ENCODE measurements around the gene RNF2. TPM values are rescaled to one million over a fixed set of nuclear protein-coding genes. Genes with fewer than 3 reads are reported as not detected.

Gene RNF2
- total RNA-seq, 1 donor from 2014 or later, result 24.5 TPM

DNA sequence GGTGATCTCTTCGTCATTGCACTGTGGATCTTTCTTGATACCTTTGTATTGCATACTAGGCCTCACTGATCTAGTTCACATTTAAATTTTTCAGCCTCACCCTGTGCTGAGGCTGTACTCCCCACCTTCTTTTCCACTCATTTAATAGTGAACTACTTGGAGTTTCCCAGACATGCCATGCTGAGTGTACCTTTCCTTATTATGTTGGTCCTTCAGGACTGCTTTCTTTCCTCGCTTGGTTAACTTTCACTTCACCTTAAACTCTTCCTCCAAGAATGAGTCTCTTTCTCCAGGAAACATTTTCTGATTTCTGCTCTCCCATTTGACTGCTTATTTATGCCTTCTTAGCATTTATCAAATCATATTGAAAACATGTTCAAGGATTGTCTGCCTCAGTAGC lies 20.8 kb downstream of the RNF2 start:
- ChIA-PET POLR2A (no interaction called here), CTCF (no interaction called here)
- H3K27me3 Mint-ChIP-seq, result no peaks in the 10 kb centered on the region
- intact Hi-C loops (cut with micrococcal nuclease), result no loop called here
- ATAC-seq (ENCODE audit: low read depth) (no peak), DNase-seq (no peak)
- peaks cover 54% of the 10 kb centered on the region for H3K4me1 Mint-ChIP-seq
- no peaks in the 10 kb centered on the region for H3K9me3 Mint-ChIP-seq
- H3K27ac Mint-ChIP-seq, result no peak overlapping the region
- peaks cover 21% of the 10 kb centered on the region for H3K36me3 Mint-ChIP-seq (ENCODE audit: low read depth)
- no peak for TF ChIP-seq CTCF (IDR thresholded peaks at IDR 0.05)
- no peak overlapping the region for H3K4me3 Mint-ChIP-seq

DNA sequence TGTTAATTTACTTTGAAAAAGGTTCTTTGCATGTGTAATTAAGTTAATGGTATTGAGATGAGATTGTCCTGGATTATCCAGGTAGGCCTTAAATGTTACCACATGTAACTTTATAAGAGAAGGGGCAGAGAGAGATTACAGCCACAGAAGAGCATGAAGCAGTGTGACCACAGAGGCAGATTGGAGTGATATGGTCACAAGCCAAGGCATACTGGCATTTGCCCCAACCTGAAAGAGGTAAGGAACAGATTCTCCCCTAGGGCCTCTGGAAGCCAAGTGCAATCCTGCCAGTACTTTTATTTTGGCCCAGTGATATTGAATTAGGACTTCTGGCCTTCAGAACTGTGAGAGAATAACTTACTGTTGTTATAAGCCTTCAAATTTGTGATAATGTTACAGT lies 23.0 kb downstream of the RNF2 start:
- intact Hi-C loops (cut with micrococcal nuclease), result no loop called here
- Mint-ChIP-seq H3K27ac (no peak overlapping the region), H3K36me3 (ENCODE audit: low read depth) (peaks cover 29% of the 10 kb centered on the region), H3K4me1 (peaks cover 45% of the 10 kb centered on the region), H3K9me3 (no peaks in the 10 kb centered on the region), H3K4me3 (no peak overlapping the region), H3K27me3 (no peaks in the 10 kb centered on the region)
- no peak for TF ChIP-seq CTCF (IDR thresholded peaks at IDR 0.05)
- POLR2A ChIA-PET, result no interaction called here
- CTCF ChIA-PET, result no interaction called here
- DNase-seq (no peak), ATAC-seq (ENCODE audit: low read depth) (no peak)

GRCh38 chr1:185069202-185069772 lies 23.9 kb downstream of the RNF2 start:
- Mint-ChIP-seq H3K27ac (no peak overlapping the region), H3K4me1 (peaks cover 46% of the 10 kb centered on the region), H3K4me3 (no peak overlapping the region), H3K27me3 (no peaks in the 10 kb centered on the region), H3K36me3 (ENCODE audit: low read depth) (peaks cover 33% of the 10 kb centered on the region), H3K9me3 (no peaks in the 10 kb centered on the region)
- no peak for DNase-seq
- intact Hi-C loops (cut with micrococcal nuclease), result no loop called here
- no peak for TF ChIP-seq CTCF (IDR thresholded peaks at IDR 0.05)
- ChIA-PET POLR2A (no interaction called here), CTCF (no interaction called here)
- ATAC-seq (ENCODE audit: low read depth), result no peak

DNA sequence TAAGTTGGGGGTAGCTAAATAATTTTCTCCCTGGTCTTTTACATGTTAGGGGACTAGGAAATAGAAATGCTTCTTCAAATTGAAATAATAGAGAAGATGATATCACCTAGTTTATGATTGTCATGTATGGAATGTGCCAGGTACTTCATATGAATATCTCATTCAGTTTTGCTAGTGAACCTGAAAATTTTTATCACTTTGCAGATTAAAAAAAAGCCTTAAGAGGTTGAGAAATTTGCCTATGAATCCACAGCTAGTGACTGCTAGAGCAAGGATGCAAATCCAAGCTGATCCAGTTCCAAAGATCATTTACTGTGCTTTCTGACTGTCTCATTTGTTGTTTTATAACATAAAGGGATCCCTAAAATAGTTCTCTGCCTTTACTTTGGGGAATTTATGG lies 24.7 kb downstream of the RNF2 start:
- CTCF ChIA-PET, result no interaction called here
- H3K36me3 Mint-ChIP-seq (ENCODE audit: low read depth), result peaks cover 30% of the 10 kb centered on the region
- no peak for DNase-seq
- ATAC-seq (ENCODE audit: low read depth), result no peak
- no peak for TF ChIP-seq CTCF (IDR thresholded peaks at IDR 0.05)
- no peaks in the 10 kb centered on the region for H3K9me3 Mint-ChIP-seq
- no peak overlapping the region for H3K27ac Mint-ChIP-seq
- no peaks in the 10 kb centered on the region for H3K27me3 Mint-ChIP-seq
- H3K4me1 Mint-ChIP-seq, result peaks cover 45% of the 10 kb centered on the region
- intact Hi-C loops (cut with micrococcal nuclease), result no loop called here
- POLR2A ChIA-PET, result no interaction called here
- H3K4me3 Mint-ChIP-seq, result no peak overlapping the region

DNA sequence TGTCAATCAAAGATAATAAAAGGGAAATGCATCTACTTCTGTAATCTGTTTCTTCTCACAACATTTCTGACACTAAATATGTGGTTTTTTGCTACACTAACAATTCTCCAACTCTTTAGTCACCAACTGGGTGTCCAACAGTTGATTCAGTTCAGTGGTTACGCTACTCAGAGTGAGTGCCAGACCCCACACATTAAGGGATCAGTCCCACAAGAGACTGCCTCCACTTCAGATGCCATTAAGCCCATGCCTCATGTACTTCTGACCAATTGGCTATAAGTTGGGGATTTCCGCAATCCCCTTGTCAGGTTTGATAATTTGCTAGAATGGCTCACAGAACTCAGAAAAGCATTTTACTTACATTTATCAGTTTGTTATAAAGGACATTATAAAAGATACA lies 28.4 kb downstream of the RNF2 start:
- ChIA-PET CTCF (no interaction called here), POLR2A (no interaction called here)
- ATAC-seq (ENCODE audit: low read depth) (no peak), DNase-seq (no peak)
- no peak for TF ChIP-seq CTCF (IDR thresholded peaks at IDR 0.05)
- Mint-ChIP-seq H3K4me1 (peaks cover 37% of the 10 kb centered on the region), H3K9me3 (no peaks in the 10 kb centered on the region), H3K4me3 (no peak overlapping the region), H3K27ac (no peak overlapping the region), H3K36me3 (ENCODE audit: low read depth) (peaks cover 13% of the 10 kb centered on the region), H3K27me3 (no peaks in the 10 kb centered on the region)
- intact Hi-C loops (cut with micrococcal nuclease), result no loop called here
